ENCODE results near the gene CDYL2.

The CDYL2 gene

DNA sequence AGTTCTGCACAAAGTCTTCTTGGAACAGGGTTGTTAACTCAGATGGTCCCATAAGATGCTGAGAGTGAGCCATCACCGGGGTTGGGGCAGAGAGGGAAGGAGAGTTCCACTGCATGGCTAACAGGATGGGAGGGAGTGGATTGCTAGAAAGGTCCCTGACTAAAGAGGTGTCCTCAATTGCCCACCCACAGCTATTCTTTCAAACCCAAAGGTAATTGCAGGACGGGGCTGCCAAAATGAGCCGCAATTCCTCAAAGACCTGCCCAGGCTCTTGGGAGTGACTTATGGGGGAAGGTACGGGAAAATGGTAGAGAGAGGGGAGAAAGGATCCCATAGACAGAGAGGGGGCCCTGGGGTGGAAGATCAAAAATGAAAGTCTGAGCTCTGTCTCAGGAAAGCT, 203.2 kb downstream of the CDYL2 start:
- H3K4me1 ChIP-seq (ENCODE audit: control insufficient read depth in 1 of 2, insufficient read depth in 1 of 2, low read depth in 1 of 2, low read length in 1 of 2), result no peaks in the 10 kb centered on the region
- H3K4me3 ChIP-seq (ENCODE audit: low read depth in 1 of 2, low read length in 1 of 2), result no peak overlapping the region
- no peaks in the 10 kb centered on the region for H3K9me3 ChIP-seq
- no peaks in the 10 kb centered on the region for H3K27me3 ChIP-seq
- no peak for TF ChIP-seq CTCF (IDR thresholded peaks at IDR 0.05)
- no peak overlapping the region for H3K27ac ChIP-seq
- H3K36me3 ChIP-seq, result peaks cover 16% of the 10 kb centered on the region

DNA sequence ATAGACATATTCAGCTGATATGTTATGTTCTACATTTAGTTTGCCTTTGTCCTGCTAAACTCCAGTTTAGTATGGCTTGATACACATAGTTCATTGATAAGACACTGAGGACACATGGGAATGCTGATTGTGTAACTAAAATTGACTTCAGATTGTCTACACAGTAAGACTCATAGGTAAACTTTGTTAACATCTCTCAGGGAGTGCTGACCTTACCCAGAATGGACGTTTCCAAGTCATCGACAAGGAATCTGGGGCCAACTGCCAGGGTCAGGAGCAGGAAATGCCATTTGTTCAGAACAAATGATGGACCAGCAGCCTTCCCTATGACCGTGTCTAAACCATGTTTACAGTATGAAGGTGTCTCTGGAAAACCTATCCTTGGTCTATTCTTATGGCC, 204.9 kb downstream of the CDYL2 start:
- Histone ChIP-seq H3K27me3 (no peaks in the 10 kb centered on the region), H3K4me3 (ENCODE audit: low read depth in 1 of 2, low read length in 1 of 2) (no peak overlapping the region), H3K4me1 (ENCODE audit: control insufficient read depth in 1 of 2, insufficient read depth in 1 of 2, low read depth in 1 of 2, low read length in 1 of 2) (no peaks in the 10 kb centered on the region), H3K36me3 (peaks cover 10% of the 10 kb centered on the region), H3K27ac (no peak overlapping the region), H3K9me3 (no peaks in the 10 kb centered on the region)
- TF ChIP-seq CTCF (IDR thresholded peaks at IDR 0.05), result no peak

GRCh38 chr16:80596507-80597207, 207.7 kb downstream of the CDYL2 start:
- Histone ChIP-seq H3K4me1 (ENCODE audit: control insufficient read depth in 1 of 2, insufficient read depth in 1 of 2, low read depth in 1 of 2, low read length in 1 of 2) (no peaks in the 10 kb centered on the region), H3K27me3 (no peaks in the 10 kb centered on the region), H3K4me3 (ENCODE audit: low read depth in 1 of 2, low read length in 1 of 2) (no peak overlapping the region), H3K27ac (no peak overlapping the region), H3K9me3 (no peaks in the 10 kb centered on the region), H3K36me3 (no peaks in the 10 kb centered on the region)
- TF ChIP-seq CTCF (IDR thresholded peaks at IDR 0.05), result no peak

DNA sequence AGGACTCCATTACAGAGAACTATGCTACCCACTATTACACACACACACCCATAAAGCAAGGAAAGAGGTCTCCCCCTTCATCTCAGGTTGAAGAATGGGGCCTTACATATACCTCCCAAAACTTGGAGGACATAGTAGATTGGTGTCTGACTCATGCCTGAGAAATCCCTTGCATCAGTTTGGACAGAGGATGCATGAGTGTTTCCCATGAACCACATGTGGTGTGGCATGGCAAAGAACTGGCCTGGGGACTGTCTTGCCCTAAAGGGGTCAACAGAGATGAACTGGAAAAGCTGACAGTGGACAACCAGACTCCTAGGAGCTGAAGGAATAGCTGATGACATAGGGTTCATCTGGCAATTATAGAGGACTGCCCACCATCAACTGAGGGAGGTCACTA, 209.6 kb downstream of the CDYL2 start:
- TF ChIP-seq CTCF (IDR thresholded peaks at IDR 0.05), result no peak
- no peaks in the 10 kb centered on the region for H3K9me3 ChIP-seq
- no peaks in the 10 kb centered on the region for H3K4me1 ChIP-seq (ENCODE audit: control insufficient read depth in 1 of 2, insufficient read depth in 1 of 2, low read depth in 1 of 2, low read length in 1 of 2)
- no peaks in the 10 kb centered on the region for H3K27me3 ChIP-seq
- H3K4me3 ChIP-seq (ENCODE audit: low read depth in 1 of 2, low read length in 1 of 2), result no peak overlapping the region
- H3K36me3 ChIP-seq, result no peaks in the 10 kb centered on the region
- no peak overlapping the region for H3K27ac ChIP-seq

DNA sequence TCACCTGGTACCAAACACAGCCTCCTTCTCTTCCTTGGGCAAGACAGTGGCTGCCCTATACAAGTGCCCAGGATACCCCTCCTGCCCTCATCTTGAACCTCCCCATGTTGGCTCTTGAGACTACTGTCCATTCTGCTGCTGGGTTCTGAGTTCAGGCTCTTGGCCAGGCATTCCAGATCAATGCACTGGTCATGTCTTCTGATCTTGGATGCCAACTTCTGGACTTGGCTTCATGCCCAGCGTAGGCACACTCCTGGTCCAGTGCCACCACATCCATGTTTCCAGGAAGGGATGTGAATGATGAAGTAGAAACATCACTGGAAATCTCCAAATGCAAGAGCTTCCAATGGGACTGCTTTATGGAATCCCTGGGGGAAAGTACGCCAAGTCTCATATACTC, 212.1 kb downstream of the CDYL2 start:
- H3K27ac ChIP-seq, result no peak overlapping the region
- no peaks in the 10 kb centered on the region for H3K4me1 ChIP-seq (ENCODE audit: control insufficient read depth in 1 of 2, insufficient read depth in 1 of 2, low read depth in 1 of 2, low read length in 1 of 2)
- no peaks in the 10 kb centered on the region for H3K36me3 ChIP-seq
- H3K27me3 ChIP-seq, result no peaks in the 10 kb centered on the region
- TF ChIP-seq CTCF (IDR thresholded peaks at IDR 0.05), result no peak
- H3K9me3 ChIP-seq, result no peaks in the 10 kb centered on the region
- no peak overlapping the region for H3K4me3 ChIP-seq (ENCODE audit: low read depth in 1 of 2, low read length in 1 of 2)
